Right lobe of liver (tissue), 4 donors: ENCODE measurements around the gene OTUD7B.

Source experiments
- POLR2A ChIP-seq: fragments of 450-650 bp; IDR thresholded peaks from one replicate; pipeline ENCODE4 v1.6.1; 2017; ENCODE audit warnings: antibody characterized with exemption, mild to moderate bottlenecking
- TF ChIP-seq, protein P1 (sequence below), 4 donors: fragments of 200-600 bp in 3 of 4; fragments of 450-650 bp in 1 of 4; IDR thresholded peaks; one replicate each; pipeline versions ENCODE4 v1.5.1 to v1.8.0; 2016 to 2022; ENCODE audit warnings: antibody characterized with exemption in 4 of 4, mild to moderate bottlenecking in 2 of 4
- donor health status: DM: no; HTN: no; CAD: no.
- donor health status: DM: no; HTN: no; CAD: no.
- donor health status: DM: no; HTN: yes; CAD: no.

DNA sequence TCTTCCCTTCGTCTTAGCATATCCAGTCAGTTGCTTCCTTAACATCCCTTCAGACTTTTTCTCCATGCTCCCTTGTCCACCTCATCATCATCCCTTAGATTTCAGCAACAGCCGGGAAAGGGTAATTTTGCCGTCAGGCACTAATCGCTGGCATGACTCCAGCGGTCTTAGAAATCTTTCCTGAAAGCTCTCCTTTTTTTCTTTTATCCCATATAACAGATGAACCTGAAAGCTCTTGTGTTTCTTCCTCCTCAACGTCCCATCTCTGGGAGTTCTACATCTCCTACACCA, 121.6 kb downstream of the OTUD7B start:
- no peak for TF ChIP-seq POLR2A
- TF ChIP-seq, protein P1, sequence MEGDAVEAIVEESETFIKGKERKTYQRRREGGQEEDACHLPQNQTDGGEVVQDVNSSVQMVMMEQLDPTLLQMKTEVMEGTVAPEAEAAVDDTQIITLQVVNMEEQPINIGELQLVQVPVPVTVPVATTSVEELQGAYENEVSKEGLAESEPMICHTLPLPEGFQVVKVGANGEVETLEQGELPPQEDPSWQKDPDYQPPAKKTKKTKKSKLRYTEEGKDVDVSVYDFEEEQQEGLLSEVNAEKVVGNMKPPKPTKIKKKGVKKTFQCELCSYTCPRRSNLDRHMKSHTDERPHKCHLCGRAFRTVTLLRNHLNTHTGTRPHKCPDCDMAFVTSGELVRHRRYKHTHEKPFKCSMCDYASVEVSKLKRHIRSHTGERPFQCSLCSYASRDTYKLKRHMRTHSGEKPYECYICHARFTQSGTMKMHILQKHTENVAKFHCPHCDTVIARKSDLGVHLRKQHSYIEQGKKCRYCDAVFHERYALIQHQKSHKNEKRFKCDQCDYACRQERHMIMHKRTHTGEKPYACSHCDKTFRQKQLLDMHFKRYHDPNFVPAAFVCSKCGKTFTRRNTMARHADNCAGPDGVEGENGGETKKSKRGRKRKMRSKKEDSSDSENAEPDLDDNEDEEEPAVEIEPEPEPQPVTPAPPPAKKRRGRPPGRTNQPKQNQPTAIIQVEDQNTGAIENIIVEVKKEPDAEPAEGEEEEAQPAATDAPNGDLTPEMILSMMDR (IDR thresholded peaks at IDR 0.05): no peak
